ENCODE data around the gene CNTN1.

CNTN1 gene

DNA sequence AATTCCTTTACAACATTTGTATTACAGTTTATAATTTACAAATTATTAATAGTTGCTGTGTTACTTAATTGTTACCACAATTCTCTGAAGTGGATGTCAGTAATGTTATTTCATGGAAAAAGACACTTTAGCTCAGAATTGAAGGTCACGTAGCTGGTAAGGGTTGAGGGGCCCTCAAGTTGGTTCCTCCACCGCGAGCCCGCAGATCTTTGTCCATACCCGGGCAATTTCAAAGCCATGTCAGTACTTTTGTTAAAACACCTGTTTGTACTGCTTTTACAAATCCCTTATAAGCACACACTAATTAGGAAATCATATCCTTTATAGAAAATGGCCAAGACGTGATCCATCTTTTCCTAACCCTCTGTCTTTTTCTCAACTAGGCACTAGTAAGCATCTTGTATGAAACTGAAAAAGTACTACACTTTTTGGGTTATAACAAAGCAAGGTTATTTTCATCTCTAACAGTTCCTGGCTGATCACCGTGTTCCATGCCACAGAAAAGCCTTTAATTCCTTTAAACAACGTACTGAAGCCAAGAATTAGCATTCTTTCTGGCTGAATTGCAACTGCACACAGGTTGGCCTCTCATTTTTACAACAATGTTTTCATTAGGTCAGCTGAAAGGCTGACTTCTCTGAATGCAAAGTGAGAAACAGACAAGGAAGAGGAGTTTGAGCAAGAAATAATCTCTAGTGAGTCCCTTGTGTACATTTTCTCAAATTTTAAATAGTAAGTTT, 76.1 kb downstream of the CNTN1 start:
- TF ChIP-seq GATA1 (IDR thresholded peaks at IDR 0.05; ENCODE audit: low read depth, low read length) (no peak), POLR2A (IDR thresholded peaks at IDR 0.05; ENCODE audit: low read length) (no peak)
- DNase-seq, result no peak

DNA sequence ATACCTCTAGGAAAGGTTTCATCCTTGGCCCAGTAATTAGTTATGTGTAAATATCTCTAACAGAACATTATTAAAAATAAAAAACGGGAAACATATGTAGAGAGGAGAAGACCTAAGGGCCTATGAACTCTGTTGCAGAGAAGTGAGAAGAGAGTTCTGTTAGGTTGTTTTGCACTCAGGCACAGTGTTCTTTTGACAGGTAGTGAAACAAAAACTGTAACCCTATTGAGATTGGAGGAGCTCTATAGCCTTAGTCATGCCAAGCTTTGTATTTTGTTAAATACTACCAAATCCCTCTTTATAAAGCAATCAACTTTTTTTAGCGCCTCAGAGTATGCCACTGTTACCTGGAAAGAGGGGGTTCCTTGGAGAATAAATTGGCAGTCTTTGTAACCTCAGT, 77.6 kb downstream of the CNTN1 start:
- DNase-seq, result no peak
- TF ChIP-seq POLR2A (IDR thresholded peaks at IDR 0.05; ENCODE audit: low read length), result no peak
- no peak for TF ChIP-seq GATA1 (IDR thresholded peaks at IDR 0.05; ENCODE audit: low read depth, low read length)

DNA sequence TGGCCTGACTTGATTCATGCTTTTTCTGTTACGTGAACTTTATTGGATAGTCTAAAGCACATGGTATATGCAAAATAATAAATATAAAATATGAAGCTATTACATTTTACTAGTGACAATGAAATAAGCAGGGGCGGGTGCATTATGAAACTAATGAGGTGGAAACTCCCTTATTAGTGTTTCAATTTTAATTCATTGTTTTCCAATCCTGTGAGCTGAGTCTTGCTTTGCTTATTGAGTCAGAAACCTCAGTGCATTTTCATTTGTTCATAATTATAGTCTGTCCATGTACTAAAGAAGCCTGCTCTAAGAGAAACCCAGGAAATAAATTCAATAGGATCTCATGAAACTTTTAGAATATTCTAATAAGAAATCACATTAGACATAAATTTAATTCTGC, 78.5 kb downstream of the CNTN1 start:
- no peak for DNase-seq
- TF ChIP-seq POLR2A (IDR thresholded peaks at IDR 0.05; ENCODE audit: low read length), result no peak
- no peak for TF ChIP-seq GATA1 (IDR thresholded peaks at IDR 0.05; ENCODE audit: low read depth, low read length)

DNA sequence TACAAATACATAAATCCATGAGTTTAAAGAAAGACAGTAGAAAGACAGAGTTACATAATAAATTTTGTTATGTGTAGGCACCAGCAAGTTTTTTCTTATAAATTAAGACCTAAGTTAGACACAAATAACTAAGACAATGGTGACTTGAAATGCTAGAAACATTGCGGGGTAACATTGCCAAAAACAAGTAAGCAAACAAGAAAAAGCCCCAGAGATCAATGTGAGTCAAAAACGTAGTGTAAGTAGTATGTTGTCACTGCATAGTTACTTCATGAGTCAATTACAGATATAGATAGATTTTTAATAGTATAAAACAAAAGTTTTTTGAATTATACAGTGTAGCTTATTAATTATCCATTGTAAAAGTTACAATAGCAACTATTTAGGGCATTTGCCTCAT, 83.4 kb downstream of the CNTN1 start:
- TF ChIP-seq GATA1 (IDR thresholded peaks at IDR 0.05; ENCODE audit: low read depth, low read length) (no peak), POLR2A (IDR thresholded peaks at IDR 0.05; ENCODE audit: low read length) (no peak)
- DNase-seq, result no peak

DNA sequence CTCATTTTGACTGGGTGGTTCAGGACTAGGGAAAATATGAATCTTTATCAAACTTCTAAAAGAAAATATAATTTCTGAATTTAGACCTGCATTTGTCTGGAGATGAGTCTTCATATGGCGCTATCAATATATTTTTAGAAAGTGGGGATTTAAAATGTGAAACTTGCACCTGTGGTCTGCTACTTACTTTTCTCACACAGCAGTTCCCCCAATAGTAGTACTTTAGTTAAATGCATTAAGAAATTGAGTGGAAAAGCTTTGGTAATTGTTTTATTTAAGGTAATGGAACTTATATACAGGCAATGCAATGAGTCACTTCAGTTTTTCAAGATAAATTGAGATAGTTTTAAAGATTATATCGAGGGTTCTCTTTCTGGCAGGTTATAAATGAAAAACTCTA, 91.9 kb downstream of the CNTN1 start:
- no peak for TF ChIP-seq GATA1 (IDR thresholded peaks at IDR 0.05; ENCODE audit: low read depth, low read length)
- no peak for TF ChIP-seq POLR2A (IDR thresholded peaks at IDR 0.05; ENCODE audit: low read length)

GRCh38 chr12:40788276-40788675, 96.0 kb downstream of the CNTN1 start:
- DNase-seq, result no peak
- TF ChIP-seq GATA1 (IDR thresholded peaks at IDR 0.05; ENCODE audit: low read depth, low read length) (no peak), POLR2A (IDR thresholded peaks at IDR 0.05; ENCODE audit: low read length) (no peak)

More for the DNA sequence above, 91.9 kb downstream of the CNTN1 start:
- DNase-seq, result no peak

GRCh38 chr12:40792792-40793386, 100.7 kb downstream of the CNTN1 start:
- no peak for DNase-seq
- TF ChIP-seq POLR2A (IDR thresholded peaks at IDR 0.05; ENCODE audit: low read length) (no peak), GATA1 (IDR thresholded peaks at IDR 0.05; ENCODE audit: low read depth, low read length) (no peak)

GRCh38 chr12:40793471-40793870, 101.2 kb downstream of the CNTN1 start:
- no peak for DNase-seq
- no peak for TF ChIP-seq GATA1 (IDR thresholded peaks at IDR 0.05; ENCODE audit: low read depth, low read length)
- TF ChIP-seq POLR2A (IDR thresholded peaks at IDR 0.05; ENCODE audit: low read length), result no peak

DNA sequence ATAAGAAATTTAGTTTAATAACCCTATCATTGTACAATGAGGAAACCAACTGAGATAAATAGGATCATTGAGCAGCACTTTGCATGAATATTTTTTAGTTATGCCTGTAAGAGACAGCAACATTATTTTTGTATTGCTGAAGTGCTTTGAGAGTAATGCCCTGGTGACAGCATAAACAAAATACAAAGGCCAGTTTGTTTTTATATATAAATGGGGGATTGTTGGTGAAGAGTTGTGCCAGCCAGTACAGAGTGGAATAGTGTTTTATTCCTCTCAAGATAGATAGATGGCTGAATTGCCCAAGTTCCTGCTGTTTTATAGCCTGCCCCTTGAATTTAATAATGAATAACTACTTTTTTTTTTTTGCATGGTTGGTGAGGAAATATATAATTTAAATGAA, 101.8 kb downstream of the CNTN1 start:
- no peak for DNase-seq
- TF ChIP-seq POLR2A (IDR thresholded peaks at IDR 0.05; ENCODE audit: low read length) (no peak), GATA1 (IDR thresholded peaks at IDR 0.05; ENCODE audit: low read depth, low read length) (no peak)

DNA sequence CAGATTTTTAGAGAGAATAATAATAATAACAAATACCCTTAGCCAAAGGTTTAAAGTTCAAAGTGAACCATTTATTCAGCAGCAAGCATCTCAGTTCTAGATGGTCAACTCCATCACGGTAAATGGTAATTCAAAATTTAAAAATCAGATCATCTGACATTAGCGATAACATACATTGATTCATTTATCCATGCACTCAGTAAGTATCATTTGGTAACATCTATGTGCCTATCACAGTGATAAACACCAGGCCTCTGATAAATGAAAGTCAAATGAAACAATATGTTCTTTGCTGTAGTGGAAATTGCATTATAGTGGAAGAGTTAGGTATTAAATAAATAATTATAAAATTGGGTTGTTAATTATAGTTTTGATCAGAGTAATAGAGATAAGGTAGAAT, 108.8 kb downstream of the CNTN1 start:
- no peak for DNase-seq
- no peak for TF ChIP-seq POLR2A (IDR thresholded peaks at IDR 0.05; ENCODE audit: low read length)
- TF ChIP-seq GATA1 (IDR thresholded peaks at IDR 0.05; ENCODE audit: low read depth, low read length), result no peak

GRCh38 chr12:40801861-40802260, 109.6 kb downstream of the CNTN1 start:
- TF ChIP-seq GATA1 (IDR thresholded peaks at IDR 0.05; ENCODE audit: low read depth, low read length) (no peak), POLR2A (IDR thresholded peaks at IDR 0.05; ENCODE audit: low read length) (no peak)
- DNase-seq, result no peak

- no peak for DNase-seq
- TF ChIP-seq POLR2A (IDR thresholded peaks at IDR 0.05; ENCODE audit: low read length), result no peak
- no peak for TF ChIP-seq GATA1 (IDR thresholded peaks at IDR 0.05; ENCODE audit: low read depth, low read length)
Measured at GRCh38 chr12:40802656-40803055, 110.4 kb downstream of the CNTN1 start.

DNA sequence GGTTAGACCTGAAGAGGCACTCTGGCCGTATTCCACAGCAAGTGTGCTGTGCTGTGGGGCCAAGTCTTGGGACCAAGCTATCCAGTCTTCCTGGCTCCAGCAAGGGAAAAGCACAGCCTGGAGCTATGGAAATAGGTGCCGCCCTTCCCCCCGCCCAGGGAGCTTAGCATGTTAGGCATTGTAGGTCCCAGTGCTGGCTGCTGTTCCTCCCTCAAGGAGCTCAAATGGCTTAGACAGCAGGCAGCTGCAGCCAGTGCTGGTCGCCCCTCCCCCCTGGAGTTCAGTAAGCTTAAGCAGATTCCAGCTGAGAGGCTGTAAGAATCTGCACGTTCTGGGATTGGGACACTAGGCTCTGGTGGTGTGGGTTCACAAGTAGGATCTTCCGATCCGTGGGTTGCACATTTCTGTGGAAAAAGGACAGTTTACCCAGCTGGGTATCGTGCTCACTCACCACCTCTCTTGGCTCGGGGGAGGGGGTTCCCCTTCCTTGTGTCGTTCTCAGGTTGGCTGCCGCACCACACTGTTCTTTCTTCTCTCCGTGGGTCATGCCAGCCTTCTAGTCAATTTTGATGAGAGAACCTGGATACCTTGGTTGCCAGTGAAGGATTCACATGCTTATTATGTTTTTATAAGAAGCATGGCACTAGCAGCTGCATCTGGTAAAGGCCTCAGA, 127.3 kb downstream of the CNTN1 start:
- DNase-seq, result no peak
- no peak for TF ChIP-seq POLR2A (IDR thresholded peaks at IDR 0.05; ENCODE audit: low read length)
- TF ChIP-seq GATA1 (IDR thresholded peaks at IDR 0.05; ENCODE audit: low read depth, low read length), result no peak

- DNase-seq, result no peak
- TF ChIP-seq POLR2A (IDR thresholded peaks at IDR 0.05; ENCODE audit: low read length), result no peak
- no peak for TF ChIP-seq GATA1 (IDR thresholded peaks at IDR 0.05; ENCODE audit: low read depth, low read length)
Measured at GRCh38 chr12:40820794-40821484, 128.7 kb downstream of the CNTN1 start.
